Activated CD4-positive, alpha-beta T cell treated with anti-CD3 and anti-CD28 coated beads, Interleukin-10, Interleukin-2, amounts not matched to agents 100 ng/mL and 50 ng/mL, durations not matched to agents 16 hours and 8 hours (primary cell): ENCODE measurements around the gene TYW1B.
A peak's percentile ranks its signal among the peaks of the same experiment; 100 is the strongest.
"Not testable (repeated sequence)": the region's sequence is repeated elsewhere in the genome, so short reads cannot be mapped to it uniquely, and the experiment has no call there.

Experiments used
- DNase-seq: peaks from one replicate; pipeline ENCODE4 v3.0.0-alpha.2; 2020

Gene TYW1B

DNA sequence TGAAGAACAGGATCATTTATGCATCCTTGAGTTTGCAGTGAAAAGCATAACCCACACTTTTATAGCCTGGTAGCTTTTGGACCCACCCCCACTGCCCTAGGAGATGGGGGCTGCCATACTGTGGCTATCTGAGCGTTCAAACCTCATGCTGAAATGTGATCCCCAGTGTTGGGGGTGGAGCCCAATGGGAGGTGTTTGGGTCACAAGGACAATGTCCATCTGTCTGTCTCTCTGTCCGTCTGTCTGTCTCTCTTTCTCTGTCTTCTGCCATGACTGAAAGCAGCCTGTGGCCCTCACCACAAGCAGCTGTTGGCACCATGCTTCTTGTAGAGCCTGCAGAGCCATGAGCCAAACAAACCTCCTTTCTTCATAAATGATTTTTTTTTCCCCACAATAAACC is 207.1 kb downstream of the TYW1B start:
- DNase-seq, result not testable (repeated sequence)

DNA sequence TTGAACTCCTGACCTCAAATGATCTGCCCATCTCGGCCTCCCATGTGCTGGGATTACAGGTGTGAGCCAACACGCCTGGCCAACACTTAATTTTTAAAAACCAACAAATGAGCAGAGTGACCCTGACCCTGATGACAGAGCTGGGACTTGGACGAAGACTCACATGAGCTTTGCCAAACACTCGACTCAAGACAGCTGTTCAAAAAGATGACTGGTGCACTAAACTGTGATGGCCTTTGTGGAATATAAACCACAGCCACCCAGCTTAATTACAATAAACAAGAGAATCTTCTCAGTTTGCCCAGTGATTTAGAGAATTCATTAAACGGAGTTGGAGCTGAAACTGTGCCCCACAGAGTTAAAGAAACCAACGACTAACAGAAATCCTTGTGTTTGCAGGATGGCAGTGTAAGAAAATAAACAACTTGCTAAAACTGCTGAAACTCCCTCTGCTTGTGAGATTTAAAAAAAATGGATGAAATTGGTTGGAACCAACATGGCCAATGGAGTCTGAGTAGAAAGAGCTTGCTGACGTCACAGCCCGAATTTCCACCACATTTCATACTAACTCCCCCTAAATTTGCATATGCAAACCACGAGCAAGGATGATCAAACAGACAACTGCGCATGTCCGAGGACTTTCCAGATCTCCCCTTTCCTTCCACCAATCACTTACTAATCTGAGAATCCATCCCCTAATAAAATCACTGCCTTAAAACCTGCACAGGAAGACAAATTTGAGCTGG is 209.4 kb downstream of the TYW1B start:
- DNase-seq, result not testable (repeated sequence)

GRCh38 chr7:72609761-72610160 is 218.2 kb downstream of the TYW1B start:
- DNase-seq, result not testable (repeated sequence)

DNA sequence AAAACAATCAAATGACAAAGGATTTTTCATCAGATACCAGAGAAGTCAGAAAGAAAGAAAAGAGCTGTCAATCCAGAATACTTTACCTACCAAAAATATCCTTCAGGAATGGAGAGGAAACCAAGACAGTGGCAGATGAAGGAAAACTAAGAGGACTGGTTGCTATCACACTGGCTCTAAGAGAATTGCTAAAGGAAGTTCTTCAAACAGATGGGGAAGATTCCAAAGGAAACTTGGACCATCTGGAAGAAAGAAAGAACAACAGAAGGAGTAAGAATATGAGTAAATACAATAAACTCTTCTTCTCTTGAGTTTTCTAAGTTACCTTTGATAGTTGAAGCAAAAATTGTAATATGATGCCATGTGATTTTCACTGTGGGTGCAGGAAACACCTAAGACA is 220.0 kb downstream of the TYW1B start:
- not testable (repeated sequence) for DNase-seq

- not testable (repeated sequence) for DNase-seq
Measured at GRCh38 chr7:72605863-72606431, 222.1 kb downstream of the TYW1B start.

GRCh38 chr7:72604771-72605611 is 223.0 kb downstream of the TYW1B start:
- not testable (repeated sequence) for DNase-seq

GRCh38 chr7:72603476-72603875 is 224.5 kb downstream of the TYW1B start:
- DNase-seq, result not testable (repeated sequence)

DNA sequence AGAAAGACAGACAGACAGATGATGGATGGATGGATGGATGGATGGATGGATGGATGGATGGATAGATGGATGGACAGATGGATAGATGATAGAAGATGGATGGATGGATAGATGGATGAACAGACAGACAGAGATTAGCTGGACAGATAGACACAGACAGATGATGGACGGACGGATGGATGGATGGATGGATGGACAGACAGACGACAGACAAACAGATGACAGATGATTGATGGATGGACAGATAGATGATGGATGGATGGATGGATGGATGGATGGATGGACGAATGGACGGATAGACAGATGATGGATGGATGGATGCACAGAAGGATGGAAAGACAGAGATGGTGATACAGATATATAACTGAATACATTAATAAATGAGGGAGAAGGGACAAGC is 224.9 kb downstream of the TYW1B start:
- DNase-seq, result no peak

DNA sequence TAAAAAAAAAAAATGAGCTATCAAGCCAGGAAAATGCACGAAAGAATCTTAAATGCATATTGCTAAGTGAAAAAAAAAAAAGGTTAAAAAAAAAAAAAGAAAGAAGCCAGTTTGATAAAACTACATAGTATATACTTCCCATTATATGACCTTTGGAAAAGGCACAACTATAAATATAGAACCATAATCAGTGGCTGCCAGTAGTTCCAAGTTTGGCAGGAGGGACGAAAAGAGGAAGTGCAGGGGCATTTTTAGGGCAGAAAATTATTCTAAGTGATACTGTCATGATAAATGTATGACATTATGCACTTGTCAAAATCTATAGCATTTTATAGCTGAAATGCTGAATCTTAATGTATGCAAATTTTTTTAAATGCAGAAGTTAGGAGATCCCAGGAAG is 226.3 kb downstream of the TYW1B start:
- not testable (repeated sequence) for DNase-seq

- DNase-seq, result not testable (repeated sequence)
Measured at GRCh38 chr7:72590023-72590422, 238.0 kb downstream of the TYW1B start.

GRCh38 chr7:72587267-72587666 is 240.7 kb downstream of the TYW1B start:
- DNase-seq, result peak; percentile 12

DNA sequence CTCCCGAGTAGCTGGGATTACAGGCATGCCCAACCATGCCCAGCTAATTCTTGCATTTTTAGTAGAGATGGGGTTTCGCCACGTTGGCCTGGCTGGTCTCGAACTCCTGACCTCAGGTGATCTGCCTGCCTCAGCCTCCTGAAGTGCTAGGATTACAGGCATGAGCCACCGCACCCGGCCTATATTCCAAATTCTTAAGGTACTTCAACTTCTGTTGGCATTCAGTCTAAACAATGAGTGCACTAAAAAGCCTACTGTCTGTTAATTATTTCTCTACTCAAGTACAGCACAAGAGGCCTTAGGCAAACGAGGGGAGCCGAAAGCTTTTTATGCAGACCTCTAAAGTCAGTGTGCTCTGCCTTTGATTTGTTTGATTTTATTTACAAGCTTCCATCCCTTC is 243.4 kb downstream of the TYW1B start:
- not testable (repeated sequence) for DNase-seq

GRCh38 chr7:72583620-72584361 is 244.2 kb downstream of the TYW1B start:
- not testable (repeated sequence) for DNase-seq

GRCh38 chr7:72580142-72580770 is 247.7 kb downstream of the TYW1B start:
- DNase-seq, result not testable (repeated sequence)

- no peak for DNase-seq
Measured at GRCh38 chr7:72577107-72577506, 250.9 kb downstream of the TYW1B start.

DNA sequence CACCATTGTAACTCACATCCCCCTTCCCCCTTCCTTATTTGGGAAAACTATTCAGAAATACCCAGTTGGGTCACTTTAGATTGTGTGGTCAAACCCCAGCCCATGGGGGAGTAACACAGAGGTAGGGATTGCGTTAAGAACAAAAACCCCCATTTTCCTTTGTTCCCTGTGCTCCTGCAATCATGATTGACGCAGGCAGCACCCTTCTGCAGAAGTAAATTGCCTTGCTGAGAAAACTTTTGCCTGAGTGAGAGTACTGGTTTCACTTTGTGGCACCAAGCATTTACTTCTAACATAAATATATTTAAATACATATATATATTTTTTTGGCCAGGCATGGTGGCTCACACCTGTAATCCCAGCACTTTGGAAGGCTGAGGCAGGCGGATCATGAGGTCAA is 266.0 kb downstream of the TYW1B start:
- not testable (repeated sequence) for DNase-seq

DNA sequence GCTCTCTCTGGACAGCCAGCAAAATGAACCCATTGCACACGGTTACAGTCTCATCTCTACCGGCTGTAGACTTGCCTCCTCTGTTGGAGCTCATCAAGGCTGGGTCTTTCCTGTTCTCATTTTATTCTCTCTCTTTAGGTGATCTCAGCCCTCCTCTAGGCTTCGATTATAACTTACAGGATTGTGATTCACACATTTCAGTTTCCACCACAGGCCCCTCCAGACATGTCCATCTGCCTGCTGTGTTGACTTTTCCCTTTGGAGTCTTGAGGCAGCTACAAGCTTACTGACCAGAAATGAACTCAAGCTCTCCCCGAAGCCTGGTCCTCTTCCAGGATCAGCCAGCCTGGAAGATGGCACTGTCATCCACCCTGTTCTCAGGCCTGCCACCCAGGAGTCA is 268.5 kb downstream of the TYW1B start:
- not testable (repeated sequence) for DNase-seq

DNA sequence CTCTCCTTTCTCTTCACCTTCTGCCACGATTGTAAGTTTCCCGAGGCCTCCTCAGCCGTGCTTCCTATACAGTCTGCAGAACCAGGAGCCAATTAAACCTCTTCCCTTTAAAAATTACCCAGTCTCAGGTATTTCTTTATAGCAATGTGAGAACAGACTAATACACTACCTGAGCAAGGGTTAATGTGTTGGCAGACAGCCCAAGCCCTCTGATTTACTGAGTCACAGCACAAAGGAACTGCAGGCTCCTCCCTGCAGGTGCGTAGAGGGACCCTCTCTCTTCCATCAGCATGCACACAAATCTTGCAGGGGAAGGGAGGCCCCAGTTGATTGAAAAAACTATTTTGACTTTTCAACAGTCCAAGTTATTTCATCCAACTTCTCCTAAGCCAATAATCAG is 271.3 kb downstream of the TYW1B start:
- not testable (repeated sequence) for DNase-seq

DNA sequence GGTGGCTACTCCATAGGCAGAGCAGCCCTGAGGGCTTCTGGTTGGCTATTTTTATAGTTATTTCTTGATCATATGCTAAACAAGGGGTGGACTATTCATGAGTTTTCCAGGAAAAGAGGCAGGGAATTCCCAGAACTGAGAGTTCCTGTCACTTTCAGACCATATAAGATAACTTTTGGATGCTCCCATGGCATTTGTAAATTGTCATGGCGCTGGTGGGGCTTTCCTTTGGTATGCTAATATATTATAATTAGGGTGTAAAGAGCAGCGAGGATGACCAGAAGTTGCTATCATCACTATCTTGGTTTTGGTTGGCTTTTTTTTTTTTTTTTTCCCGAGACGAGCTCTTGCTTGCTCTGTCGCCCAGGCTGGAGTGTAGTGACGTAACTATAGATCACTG is 272.8 kb downstream of the TYW1B start:
- DNase-seq, result not testable (repeated sequence)

GRCh38 chr7:72554401-72554800 is 273.6 kb downstream of the TYW1B start:
- not testable (repeated sequence) for DNase-seq

- DNase-seq, result peak; percentile 13
Measured at GRCh38 chr7:72550454-72550853, 277.5 kb downstream of the TYW1B start.

DNA sequence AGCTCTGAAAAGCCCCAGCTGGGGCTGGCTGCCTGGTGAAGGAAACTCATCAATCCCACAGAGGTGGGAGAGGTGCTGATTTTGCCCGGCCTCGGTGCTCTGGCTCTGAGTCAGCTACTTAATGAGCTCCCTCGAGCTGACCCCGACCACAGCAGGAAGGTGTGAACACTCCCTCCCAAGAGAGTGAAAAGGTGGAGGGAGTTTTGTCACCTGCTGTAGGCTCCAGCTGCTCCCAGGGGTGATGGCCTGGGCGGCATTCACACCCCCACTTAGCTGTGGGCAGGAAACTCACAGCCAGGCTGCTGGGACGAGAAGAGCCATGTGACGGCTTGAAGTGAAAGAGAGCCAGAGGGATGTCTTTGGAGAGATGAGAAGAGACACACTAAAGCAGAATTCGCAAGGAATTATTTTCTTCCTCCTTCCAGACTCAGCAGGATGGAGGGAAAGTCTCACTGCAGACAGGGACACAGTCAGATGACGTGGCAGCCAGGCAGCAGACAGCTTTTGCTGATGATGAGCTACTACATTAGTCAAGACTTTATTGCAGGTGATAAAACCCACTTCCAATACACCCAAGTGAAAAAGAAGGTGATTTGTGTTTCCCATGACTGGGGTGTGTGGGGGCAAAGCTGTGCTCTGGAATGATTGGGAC is 281.3 kb downstream of the TYW1B start:
- DNase-seq, result peak; percentile 16
